ENCODE results near the gene MXRA7.

Gene MXRA7

DNA sequence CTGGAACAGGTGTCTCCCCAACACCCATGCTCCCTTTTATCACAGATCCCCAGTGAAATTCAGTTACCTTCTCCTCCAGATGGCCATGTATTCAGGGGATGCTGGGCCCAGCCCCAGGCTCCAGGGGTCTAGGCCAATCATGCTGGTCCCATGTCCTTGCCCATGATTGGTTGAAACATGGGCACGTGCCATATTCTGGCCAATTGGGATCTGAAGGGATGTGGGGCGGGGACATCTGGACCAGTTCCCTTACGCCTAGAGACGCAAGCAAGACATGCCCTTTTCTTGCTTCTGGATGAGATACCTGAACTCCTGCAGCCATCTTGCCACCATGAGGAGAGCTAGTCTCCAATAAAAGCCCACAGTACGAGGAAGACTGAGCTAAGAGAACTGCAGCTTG, 36.2 kb downstream of the MXRA7 start:
- no peak for DNase-seq

DNA sequence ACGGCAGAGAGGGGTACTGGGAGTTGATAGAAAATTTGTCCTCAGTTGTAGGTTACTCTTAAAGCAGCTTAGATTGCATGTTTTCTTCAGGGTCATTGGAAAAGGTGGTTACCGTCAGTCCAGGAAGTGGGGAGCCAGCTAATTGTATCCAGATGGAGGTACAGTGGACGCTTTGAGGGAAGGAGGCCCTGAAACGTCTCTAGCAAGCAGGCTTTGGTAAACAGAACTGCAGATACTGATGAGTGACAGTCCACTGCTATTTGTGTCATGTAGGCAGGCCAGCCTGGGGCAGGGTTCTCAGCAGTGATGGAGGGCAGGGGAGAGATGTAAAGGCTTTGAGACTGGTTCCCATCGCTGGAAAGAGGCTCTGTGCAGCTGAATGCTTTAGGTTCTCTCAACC, 37.0 kb downstream of the MXRA7 start:
- no peak for DNase-seq

- DNase-seq, result no peak
Observed at GRCh38 chr17:76672892-76673291, 37.9 kb downstream of the MXRA7 start.

DNA sequence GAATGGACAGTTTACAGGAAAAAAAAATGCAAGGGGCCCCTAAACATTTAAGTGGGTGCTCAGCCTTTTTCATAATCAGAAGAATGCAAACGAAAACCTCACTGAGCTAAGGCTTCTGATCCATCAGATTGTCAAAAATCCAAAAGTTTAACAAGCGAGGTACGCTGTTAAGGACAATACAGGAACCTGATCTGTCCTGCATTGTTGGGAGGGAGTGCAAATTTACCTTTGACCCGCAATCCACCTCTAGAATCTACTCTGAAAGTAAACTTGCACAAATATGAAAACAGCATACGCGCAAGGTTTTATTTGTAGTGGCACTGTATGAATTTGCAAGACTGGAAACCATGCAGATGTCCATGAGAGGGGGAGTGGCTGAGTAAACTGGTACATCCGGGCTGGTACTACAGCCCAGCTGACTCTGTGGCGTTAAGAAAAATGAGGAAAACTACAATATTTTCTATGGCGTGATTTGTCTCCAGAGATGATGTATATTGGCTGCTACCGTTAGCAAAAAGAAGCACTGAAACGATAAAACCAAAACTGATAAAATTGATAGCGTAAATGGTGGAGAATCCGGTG, 38.4 kb downstream of the MXRA7 start:
- DNase-seq, result no peak

DNA sequence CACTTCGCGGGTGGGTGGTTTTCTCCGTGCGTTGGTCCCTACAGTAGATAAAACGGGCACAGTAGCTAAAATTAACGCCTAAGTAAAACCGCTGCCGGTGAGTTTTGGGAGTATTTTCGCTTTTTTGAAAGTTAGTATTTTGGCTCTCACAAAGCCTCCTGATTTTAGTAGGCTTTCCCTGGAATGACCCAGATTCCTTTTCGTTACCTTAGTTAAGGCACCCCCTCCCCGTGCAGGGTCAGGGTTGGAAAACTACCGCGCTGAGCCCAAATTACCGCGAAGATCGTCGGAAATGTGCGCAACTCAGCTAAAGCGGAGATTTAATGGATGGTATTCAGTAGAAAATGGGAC, 38.9 kb downstream of the MXRA7 start:
- no peak for DNase-seq

GRCh38 chr17:76671123-76671911, 39.4 kb downstream of the MXRA7 start:
- peak; percentile 99 for DNase-seq

- DNase-seq, result no peak
Observed at GRCh38 chr17:76670718-76671122, 40.0 kb downstream of the MXRA7 start.

- no peak for DNase-seq
Observed at GRCh38 chr17:76670020-76670717, 40.6 kb downstream of the MXRA7 start.

- no peak for DNase-seq
Observed at GRCh38 chr17:76667786-76668453, 42.8 kb downstream of the MXRA7 start.

DNA sequence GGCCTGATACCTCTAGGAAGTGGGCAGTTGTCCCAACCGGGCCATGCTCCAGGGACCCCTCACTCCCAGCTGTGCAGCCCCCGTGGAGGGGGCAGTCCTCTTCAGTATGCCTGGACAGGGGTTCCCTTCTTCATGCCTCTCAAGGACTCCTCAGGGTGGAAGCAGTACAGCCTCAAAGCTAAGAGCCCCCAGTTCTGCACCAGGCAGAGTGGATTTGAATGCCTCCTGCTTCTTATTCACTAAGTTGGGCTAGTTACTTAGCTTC, 43.3 kb downstream of the MXRA7 start:
- no peak for DNase-seq

DNA sequence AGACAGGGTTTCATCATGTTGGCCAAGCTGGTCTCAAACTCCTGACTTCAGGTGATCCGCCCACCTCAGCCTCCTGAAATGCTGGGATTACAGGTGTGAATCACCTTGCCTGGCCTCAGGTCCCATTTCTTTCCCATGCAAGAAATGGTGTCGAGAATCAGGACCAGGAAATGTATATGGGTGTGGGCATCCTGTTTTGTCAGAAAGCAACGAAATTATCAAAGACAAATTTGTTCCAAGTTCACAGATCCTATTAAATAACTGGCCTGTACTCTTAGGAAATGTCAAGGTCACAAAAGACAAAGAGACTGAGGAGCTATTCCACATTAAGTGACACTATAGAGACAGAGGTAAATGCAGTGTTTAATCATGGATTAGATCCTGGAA, 50.1 kb downstream of the MXRA7 start:
- no peak for DNase-seq

- DNase-seq, result no peak
Observed at GRCh38 chr17:76659928-76660655, 50.7 kb downstream of the MXRA7 start.

DNA sequence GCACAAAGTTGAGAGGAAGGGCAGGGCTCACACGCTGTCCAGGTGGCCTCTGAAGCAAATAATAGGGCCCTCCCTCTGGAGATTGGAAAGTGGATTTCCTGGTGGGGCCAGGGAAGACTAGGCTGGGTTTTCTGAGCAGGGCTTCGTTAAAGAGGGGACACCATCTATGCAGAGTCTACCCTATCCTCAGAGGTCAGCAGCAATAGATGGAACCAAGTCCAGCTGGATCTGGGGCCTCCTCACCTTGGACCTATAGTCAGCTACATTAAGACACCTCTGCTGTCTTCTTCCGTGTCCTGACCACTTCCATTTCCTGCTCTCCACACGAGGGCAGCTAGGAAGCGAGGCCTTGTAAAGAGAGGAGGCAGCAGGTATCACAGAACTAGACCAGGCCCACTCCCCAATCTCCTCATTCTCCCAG, 52.5 kb downstream of the MXRA7 start:
- DNase-seq, result no peak

DNA sequence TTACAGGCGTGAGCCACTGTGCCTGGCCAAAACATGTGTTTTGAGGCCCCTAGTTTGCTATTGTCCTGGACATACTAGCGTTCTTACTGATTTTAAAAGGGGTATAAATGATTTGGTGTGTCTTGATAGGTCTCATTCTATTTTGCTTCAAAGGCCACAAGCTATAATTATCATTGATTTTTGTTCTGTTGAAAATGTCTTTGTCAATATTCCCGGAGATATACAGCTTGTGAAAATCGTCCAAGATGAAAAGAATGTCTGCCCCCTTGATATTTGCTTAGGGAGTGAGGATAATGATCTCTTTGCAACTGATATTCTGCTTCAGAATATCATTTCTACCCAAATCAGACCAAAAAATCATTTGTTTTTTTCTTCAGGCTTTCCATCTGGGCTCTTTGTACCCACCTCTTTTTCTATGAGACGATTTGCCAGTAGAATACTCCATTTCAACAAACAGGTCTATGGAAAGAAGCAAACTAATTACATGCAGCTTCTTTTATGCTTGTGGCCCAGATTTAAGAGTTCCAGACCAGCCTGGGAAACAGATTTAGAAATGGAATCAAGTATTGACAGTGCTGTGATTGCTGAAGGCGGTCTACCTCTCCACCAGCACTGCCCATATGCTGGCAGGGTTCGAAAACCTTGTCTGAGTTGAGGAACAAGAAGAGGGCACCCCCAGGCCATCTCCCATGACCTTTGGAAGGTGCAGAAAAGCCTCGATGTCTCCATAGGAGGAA, 53.1 kb downstream of the MXRA7 start:
- DNase-seq, result no peak

GRCh38 chr17:76654408-76654807, 56.4 kb downstream of the MXRA7 start:
- DNase-seq, result no peak

DNA sequence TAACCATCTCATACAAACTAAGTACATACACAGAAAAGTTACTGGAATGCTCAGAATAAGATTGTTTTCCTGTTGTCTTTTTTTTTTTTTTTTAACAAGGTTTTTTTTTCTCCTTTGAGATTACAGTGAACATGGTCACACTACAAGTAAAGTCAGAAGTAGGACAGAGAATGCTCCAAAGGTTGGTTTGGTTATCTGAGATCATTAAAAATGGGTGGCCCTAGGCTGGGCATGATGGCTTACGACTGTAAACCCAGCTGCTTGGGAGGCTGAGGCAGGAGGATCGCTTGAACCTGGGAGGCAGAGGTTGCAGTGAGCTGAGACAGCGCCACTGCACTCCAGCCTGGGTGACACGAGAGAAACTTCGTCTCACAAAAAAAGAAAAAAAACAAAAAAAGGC, 60.3 kb downstream of the MXRA7 start:
- DNase-seq, result no peak

DNA sequence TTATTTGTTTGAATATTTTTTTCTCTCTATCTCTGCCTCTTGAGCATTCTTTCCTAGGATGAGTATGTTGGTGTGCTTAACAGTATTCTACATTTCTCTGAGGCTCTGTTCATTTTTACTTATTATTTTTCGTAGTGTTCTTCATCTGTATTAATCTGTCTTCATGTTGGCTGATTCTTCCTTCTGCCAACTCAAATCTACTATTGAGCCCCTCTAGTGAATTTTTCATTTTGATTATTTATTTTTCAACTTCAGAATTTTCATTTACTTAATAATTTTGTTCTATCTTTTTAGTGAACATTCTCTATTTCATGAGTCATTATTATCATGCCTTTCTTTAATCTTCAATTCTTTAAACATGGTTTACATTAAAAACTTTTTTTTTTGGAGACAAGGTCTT, 64.1 kb downstream of the MXRA7 start:
- DNase-seq, result no peak

DNA sequence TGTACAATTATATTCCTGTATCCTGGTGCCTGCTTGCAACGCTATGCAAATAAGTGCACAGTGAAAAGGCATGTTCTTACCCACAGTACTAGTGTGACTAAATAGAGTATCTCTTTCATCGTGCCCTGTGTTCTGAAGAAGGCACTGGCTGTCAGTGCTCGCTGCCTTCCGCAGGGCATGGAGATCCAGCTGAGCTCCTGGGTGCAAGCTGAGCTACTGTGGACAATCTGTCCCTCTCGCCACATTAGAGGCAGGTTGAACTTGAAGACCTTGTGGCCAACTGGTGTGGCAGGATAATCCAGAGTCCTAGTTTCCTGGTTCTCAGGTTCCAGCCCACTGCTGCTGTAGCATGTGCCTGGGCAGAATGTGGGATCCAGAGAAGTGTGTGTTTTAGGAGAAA, 65.3 kb downstream of the MXRA7 start:
- DNase-seq, result no peak

GRCh38 chr17:76644995-76645394, 65.8 kb downstream of the MXRA7 start:
- no peak for DNase-seq

GRCh38 chr17:76643553-76644148, 67.1 kb downstream of the MXRA7 start, which contains the start of gene ST6GALNAC1:
TSS of gene ST6GALNAC1 (minus strand) at chr17:76643757. CDS start at chr17:76643638, 119 bp downstream.
- peak; percentile 16 for DNase-seq

- no peak for DNase-seq
Observed at GRCh38 chr17:76642994-76643393, 67.8 kb downstream of the MXRA7 start.

GRCh38 chr17:76642032-76642561, 68.7 kb downstream of the MXRA7 start:
- DNase-seq, result no peak

Measured in activated naive CD4-positive, alpha-beta T cell treated with anti-CD3 and anti-CD28 coated beads, Interleukin-2, amount 50 U/mL, for 16 hours (primary cell).